K562 (cell line): ENCODE data around the gene CHTF8. TPM values are rescaled to one million over a fixed set of nuclear protein-coding genes. Genes with fewer than 3 reads are reported as not detected.

Experiments used
- CTCFL ChIP-seq: IDR thresholded peaks from 2 replicates; pipeline ENCODE4 v1.6.1; 2011; ENCODE audit warnings: borderline replicate concordance, low read depth, mild to moderate bottlenecking, moderate library complexity, low read length; ENCODE audit not compliant: insufficient read depth, poor library complexity, severe bottlenecking
- EGR1 ChIP-seq: fragments of 450-650 bp; conservative IDR thresholded peaks from 2 replicates; pipeline ENCODE4 v1.6.1; 2017; ENCODE audit warnings: mild to moderate bottlenecking
- EP300 ChIP-seq: IDR thresholded peaks from 2 replicates; pipeline ENCODE4 v1.6.1; 2012; ENCODE audit warnings: low read length, improper control_type of control experiment
- GTF2A2 ChIP-seq: IDR thresholded peaks from 2 replicates; pipeline ENCODE4 v1.6.1; 2016; ENCODE audit warnings: mild to moderate bottlenecking, missing genetic modification characterization, missing compliant biosample characterization
- MLX ChIP-seq, 2 experiments: fragments of 450-650 bp in 1 of 2; sonication (generic) in 1 of 2; formaldehyde crosslinking; conservative IDR thresholded peaks; 2 replicates each; pipeline versions ENCODE4 v1.4.0 to v1.8.1; 2020 to 2022; ENCODE audit warnings: mild to moderate bottlenecking in 1 of 2, missing genetic modification reagents in 1 of 2
- MTA3 ChIP-seq: fragments of 450-650 bp; formaldehyde crosslinking; IDR thresholded peaks from 2 replicates; pipeline ENCODE4 v1.6.1; 2017; ENCODE audit warnings: mild to moderate bottlenecking, borderline replicate concordance
- OTX1 ChIP-seq: fragments of 450-650 bp; formaldehyde crosslinking; IDR thresholded peaks from 2 replicates; pipeline ENCODE4 v1.4.0; 2022; ENCODE audit warnings: mild to moderate bottlenecking
- PBX2 ChIP-seq, 2 experiments: IDR thresholded peaks in 1 of 2; conservative IDR thresholded peaks in 1 of 2; 2 replicates each; pipeline ENCODE4 v1.6.1; 2016; ENCODE audit warnings: low read depth in 2 of 2, mild to moderate bottlenecking in 1 of 2, missing compliant biosample characterization in 1 of 2, missing genetic modification characterization in 1 of 2, moderate library complexity in 1 of 2
- RAD21 ChIP-seq, 2 experiments: fragments of 250-450 bp in 1 of 2; fragments of 450-650 bp in 1 of 2; sonication (Bioruptor Pico) in 1 of 2; formaldehyde crosslinking in 1 of 2; IDR thresholded peaks in 1 of 2; conservative IDR thresholded peaks in 1 of 2; 2 replicates each; pipeline versions ENCODE4 v1.4.0 to v1.8.0; 2020 to 2022; ENCODE audit warnings: mild to moderate bottlenecking in 2 of 2, moderate library complexity in 1 of 2
- RB1 ChIP-seq: fragments of 450-650 bp; IDR thresholded peaks from 2 replicates; pipeline ENCODE4 v1.6.1; 2017; ENCODE audit warnings: low read depth, mild to moderate bottlenecking
- ZBTB49 ChIP-seq: sonication (generic); formaldehyde crosslinking; IDR thresholded peaks from 2 replicates; pipeline ENCODE4 v1.8.0; 2022; ENCODE audit warnings: missing genetic modification reagents, mild to moderate bottlenecking, borderline replicate concordance
- ZFP36 ChIP-seq: fragments of 150-350 bp; IDR thresholded peaks from 2 replicates; pipeline ENCODE4 v1.6.1; 2018; ENCODE audit warnings: low read length, low read depth; ENCODE audit not compliant: partially characterized antibody
- ZNF197 ChIP-seq: fragments of 200-800 bp; sonication (Bioruptor generic); IDR thresholded peaks from 2 replicates; pipeline ENCODE4 v1.6.1; 2016; ENCODE audit warnings: low read depth, missing genetic modification characterization, missing compliant biosample characterization
- ZNF316 ChIP-seq: fragments of 450-650 bp; IDR thresholded peaks from 2 replicates; pipeline ENCODE4 v1.6.1; 2016
- ZNF384 ChIP-seq: IDR thresholded peaks from 2 replicates; pipeline ENCODE4 v1.6.1; 2012; ENCODE audit warnings: low read depth, low read length, improper control_type of control experiment
- ZNF583 ChIP-seq: fragments of 250-450 bp; sonication (Bioruptor Pico); IDR thresholded peaks from 2 replicates; pipeline ENCODE4 v1.4.0; 2020
- ZZZ3 ChIP-seq: fragments of 450-650 bp; IDR thresholded peaks from 2 replicates; pipeline ENCODE4 v1.6.1; 2016; ENCODE audit warnings: antibody characterized with exemption, mild to moderate bottlenecking, moderate library complexity
- polyA plus RNA-seq, 8 experiments: library from polyadenylated mRNA; depleted of rRNA in 4 of 8; stranded (reverse) in 5 of 8; unstranded in 3 of 8; fragments of >200 nt; fragmentation: Nextera tagmentation in 2 of 8; fragmentation: Illumina TruSeq in 1 of 8; extraction: Ambion mirVana in 2 of 8; extraction: Trizol in 1 of 8; gene quantifications; 2 replicates each; pipeline versions ENCODE4 v1.2.1 to v1.2.3, GENCODE V29; 2011 to 2014; ENCODE audit warnings: inconsistent platforms in 1 of 8, missing spikeins in 1 of 8
- total RNA-seq, 7 experiments: library from RNA; depleted of rRNA in 6 of 7; stranded (reverse); fragments of >200 nt in 6 of 7; fragmentation: Illumina TruSeq in 2 of 7; extraction: Trizol in 2 of 7; gene quantifications; 2 replicates each; pipeline versions ENCODE4 v1.2.1 to v1.2.3, GENCODE V29; 2011 to 2021; ENCODE audit warnings: low replicate concordance in 1 of 7

CHTF8 gene
- total and polyA plus RNA-seq, 9 of the 15 experiments (the other 6 are each of a cell fraction or from before 2014, with no cell fraction given) = 20.2 to 199 (median 108) TPM

GRCh38 chr16:69112285-69113129 is 19.9 kb downstream of the CHTF8 start (continued):
- TF ChIP-seq PBX2 (CRISPR knock-in tag; IDR thresholded peaks at IDR 0.05; ENCODE audit: low read depth) (no peak), PBX2 (tag; conservative IDR thresholded peaks at IDR 0.05; ENCODE audit: low read depth) (no peak), EGR1 (no peak), OTX1 (CRISPR knock-in tag) (no peak), ZNF197 (CRISPR knock-in tag) (no peak), ZBTB49 (no peak), ZNF384 (no peak), MTA3 (no peak), RAD21 (CRISPR knock-in tag; conservative IDR thresholded peaks at IDR 0.05 in 1 of 2, IDR thresholded peaks at IDR 0.05 in 1 of 2) (peak; percentile 35 to 64), ZNF316 (peak; percentile 50), MLX (CRISPR knock-in tag; conservative IDR thresholded peaks at IDR 0.05) (no peak), EP300 (no peak), CTCFL (peak; percentile 62), ZNF583 (no peak), ZZZ3 (no peak), RB1 (0 out of 2 replicates have a peak, but pooled peaks have one; percentile 45), GTF2A2 (no peak), ZFP36 (peak; percentile 87)
